Brain microvascular endothelial cell (primary cell): ENCODE measurements around the gene MYMK.

ENCODE experiments used
- DNase-seq: peaks from one replicate; pipeline ENCODE4 v3.0.0-alpha.2; 2020
- H3K27ac ChIP-seq: fragments of 250-450 bp; sonication (Bioruptor Pico); 2 replicates; pipeline ENCODE4 v1.5.1; 2020; ENCODE audit warnings: mild to moderate bottlenecking, moderate library complexity
- H3K27me3 ChIP-seq: fragments of 250-450 bp; sonication (Bioruptor Pico); replicated peaks from 2 replicates; pipeline ENCODE4 v1.5.1; 2020; ENCODE audit warnings: mild to moderate bottlenecking
- H3K36me3 ChIP-seq: fragments of 250-450 bp; sonication (Bioruptor Pico); replicated peaks from 2 replicates; pipeline ENCODE4 v1.5.1; 2020; ENCODE audit warnings: mild to moderate bottlenecking
- H3K4me3 ChIP-seq: 2 replicates; pipeline ENCODE4 v1.5.1; 2011; ENCODE audit warnings: low read depth, mild to moderate bottlenecking, control low read depth, low read length, moderate library complexity
- in situ Hi-C: cut with HindIII; loops from 2 replicates; pipeline ENCODE4 v1.10.0; 2017; ENCODE audit warnings: low sequenced_read_pairs, low pct_ligation_motif_present
- TF ChIP-seq, protein P1 (sequence below): IDR thresholded peaks from 2 replicates; pipeline ENCODE4 v1.5.1; 2011; ENCODE audit warnings: low read depth, mild to moderate bottlenecking, moderate library complexity, low read length, control low read depth, inconsistent platforms; ENCODE audit errors: missing control alignments

MYMK gene

DNA sequence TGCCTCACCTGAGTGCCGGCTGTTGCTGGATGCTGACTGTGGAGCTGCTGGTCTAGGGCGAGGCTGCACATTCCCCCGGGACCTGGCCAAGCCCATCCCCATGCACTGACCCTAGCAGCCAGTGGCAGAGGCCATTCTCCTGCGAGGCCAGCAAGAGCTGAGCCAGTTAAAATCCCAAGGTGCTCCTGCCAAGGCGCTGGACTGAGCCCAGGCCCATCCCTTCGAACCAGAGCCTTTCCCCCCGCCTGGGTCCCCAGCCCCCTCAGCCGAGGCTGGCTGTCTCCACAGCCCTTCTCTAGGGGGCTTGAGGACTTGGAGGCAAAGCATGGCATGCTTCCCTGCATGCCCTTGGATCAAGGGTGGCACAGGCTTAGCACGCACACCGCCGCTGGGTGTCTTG is 11.3 kb upstream of the MYMK start:
- TF ChIP-seq, protein P1, sequence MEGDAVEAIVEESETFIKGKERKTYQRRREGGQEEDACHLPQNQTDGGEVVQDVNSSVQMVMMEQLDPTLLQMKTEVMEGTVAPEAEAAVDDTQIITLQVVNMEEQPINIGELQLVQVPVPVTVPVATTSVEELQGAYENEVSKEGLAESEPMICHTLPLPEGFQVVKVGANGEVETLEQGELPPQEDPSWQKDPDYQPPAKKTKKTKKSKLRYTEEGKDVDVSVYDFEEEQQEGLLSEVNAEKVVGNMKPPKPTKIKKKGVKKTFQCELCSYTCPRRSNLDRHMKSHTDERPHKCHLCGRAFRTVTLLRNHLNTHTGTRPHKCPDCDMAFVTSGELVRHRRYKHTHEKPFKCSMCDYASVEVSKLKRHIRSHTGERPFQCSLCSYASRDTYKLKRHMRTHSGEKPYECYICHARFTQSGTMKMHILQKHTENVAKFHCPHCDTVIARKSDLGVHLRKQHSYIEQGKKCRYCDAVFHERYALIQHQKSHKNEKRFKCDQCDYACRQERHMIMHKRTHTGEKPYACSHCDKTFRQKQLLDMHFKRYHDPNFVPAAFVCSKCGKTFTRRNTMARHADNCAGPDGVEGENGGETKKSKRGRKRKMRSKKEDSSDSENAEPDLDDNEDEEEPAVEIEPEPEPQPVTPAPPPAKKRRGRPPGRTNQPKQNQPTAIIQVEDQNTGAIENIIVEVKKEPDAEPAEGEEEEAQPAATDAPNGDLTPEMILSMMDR = no peak
- H3K36me3 ChIP-seq = no peaks in the 10 kb centered on the region
- in situ Hi-C loops = no loop called here
- no peak overlapping the region for H3K4me3 ChIP-seq
- no peaks in the 10 kb centered on the region for H3K27me3 ChIP-seq
- no peak overlapping the region for H3K27ac ChIP-seq
- DNase-seq = no peak

GRCh38 chr9:133535306-133535877 is 10.6 kb upstream of the MYMK start:
- TF ChIP-seq, protein P1 = no peak
- Histone ChIP-seq H3K36me3 (no peaks in the 10 kb centered on the region), H3K4me3 (no peak overlapping the region), H3K27ac (no peak overlapping the region), H3K27me3 (no peaks in the 10 kb centered on the region)
- no peak for DNase-seq
- in situ Hi-C loops = no loop called here

DNA sequence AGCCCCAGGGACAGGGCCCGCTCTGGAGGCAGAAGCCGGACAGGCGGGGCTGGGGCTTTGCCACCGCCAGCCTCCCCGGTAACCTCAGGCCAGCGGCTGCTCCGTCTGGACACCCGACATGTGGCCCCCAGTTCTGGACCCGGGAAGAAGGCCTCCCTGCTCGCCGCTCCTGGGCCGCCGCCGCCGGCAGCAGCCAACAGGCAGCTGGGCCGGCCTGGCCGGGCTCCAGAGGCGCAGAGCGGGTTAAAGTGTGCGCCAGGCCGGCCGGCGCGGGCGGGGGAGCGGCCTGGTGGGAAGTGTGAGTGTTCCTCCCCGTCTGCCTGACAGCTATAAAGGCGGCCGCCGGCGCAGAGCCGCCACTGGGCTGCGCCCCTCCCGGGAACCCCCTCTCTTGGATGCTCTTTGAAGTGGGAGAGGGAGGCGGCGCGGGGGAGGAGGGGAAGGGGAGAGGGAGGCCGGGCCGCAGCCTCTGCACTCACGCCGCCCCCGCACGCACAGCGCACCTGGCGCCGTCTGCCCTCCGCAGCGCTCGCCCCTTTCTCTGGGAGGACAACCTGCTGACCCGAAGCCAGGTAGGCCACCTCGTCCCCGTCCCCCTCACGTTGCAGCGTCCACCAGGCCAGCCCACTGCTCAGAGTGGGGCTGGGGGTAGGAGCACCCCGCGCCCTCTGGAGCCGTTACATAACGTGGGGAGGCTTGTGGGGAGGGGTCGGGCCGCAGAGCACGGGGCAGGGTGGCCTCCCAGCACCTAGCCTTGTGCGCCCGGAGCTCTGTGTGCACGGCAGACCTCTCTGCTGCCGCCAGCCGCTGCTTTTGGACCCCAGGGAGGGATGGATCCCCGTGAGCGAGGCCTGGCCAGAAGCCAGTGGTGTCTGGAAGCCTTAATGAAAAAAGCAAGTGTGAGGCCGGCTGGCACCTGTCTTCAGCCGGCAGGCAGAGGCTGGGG is 9.9 kb upstream of the MYMK start, which contains the start of gene ADAMTSL2:
TSS of gene ADAMTSL2 (plus strand) at position 359 of the 946 bp plus-strand sequence. CDS start 2,009 bp downstream, outside the sequence.
- Histone ChIP-seq H3K27ac (no peak within 1 kb of the TSS), H3K4me3 (no peak within 1 kb of the TSS), H3K36me3 (no peaks in the 10 kb centered on the region), H3K27me3 (no peaks in the 10 kb centered on the region)
- no peak for DNase-seq
- TF ChIP-seq, protein P1 = no peak
- in situ Hi-C loops = no loop called here

DNA sequence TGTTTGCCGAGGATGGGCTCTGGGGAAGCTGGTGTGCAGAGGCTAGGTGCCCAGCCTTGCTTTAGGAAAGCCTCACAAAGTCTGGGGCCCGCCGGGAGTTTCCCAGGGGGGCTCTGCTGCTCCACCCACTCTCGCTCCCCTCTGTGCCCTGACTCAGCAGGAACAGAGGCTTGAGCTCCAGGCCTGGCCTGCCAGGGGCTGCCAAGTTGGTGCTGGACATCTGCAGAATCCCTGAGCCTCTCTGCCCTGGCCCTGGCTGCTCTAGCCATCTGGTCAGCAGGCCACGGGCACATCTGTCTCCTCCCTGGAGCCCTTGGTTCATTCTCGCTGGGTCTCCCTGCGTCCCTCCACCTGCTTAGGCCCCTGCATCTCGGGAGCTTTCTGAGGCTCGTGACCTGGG is 9.1 kb upstream of the MYMK start:
- in situ Hi-C loops = no loop called here
- H3K27me3 ChIP-seq = peaks cover 6% of the 10 kb centered on the region
- H3K4me3 ChIP-seq = no peak overlapping the region
- no peaks in the 10 kb centered on the region for H3K36me3 ChIP-seq
- TF ChIP-seq, protein P1 = no peak
- DNase-seq = no peak
- no peak overlapping the region for H3K27ac ChIP-seq

DNA sequence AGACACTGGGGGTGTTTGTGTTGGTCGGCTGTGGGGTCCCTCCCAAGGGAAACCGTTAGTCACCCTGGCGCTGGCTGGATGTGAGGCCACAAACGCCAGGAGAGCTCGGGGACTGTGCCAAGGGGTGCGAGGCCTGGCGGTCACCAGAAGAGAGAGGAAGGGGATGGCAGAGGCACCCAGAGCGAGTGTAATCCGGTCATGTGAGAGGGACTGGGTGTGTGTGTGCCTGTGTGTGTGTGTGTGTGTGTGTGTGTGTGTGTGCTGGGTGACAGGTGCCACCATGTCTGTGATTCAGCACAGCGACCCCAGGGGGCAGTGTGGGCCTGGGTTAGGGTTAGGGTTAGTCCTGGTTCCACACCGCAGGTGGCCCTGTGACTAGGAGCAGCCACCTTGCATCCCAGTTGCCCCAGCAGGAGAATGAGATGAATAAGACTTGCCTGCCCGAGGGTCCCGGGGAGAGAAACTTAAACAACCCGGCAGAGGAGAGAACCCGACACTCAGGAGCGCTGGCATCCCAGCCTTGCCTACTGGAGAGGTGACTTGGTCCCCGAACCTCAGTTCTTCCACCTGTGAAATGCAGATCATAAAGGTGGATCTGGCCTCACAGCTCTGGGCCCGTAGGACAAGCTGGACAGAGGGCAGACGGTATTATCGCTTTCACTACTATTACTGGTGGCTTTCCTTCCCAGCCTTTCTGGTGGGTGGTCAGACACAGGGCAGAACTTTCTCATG is 8.3 kb upstream of the MYMK start:
- TF ChIP-seq, protein P1 = peak; percentile 71
- in situ Hi-C loops = no loop called here
- H3K4me3 ChIP-seq = no peak overlapping the region
- H3K36me3 ChIP-seq = no peaks in the 10 kb centered on the region
- H3K27me3 ChIP-seq = peaks cover 12% of the 10 kb centered on the region
- H3K27ac ChIP-seq = no peak overlapping the region
- peak; percentile 40 for DNase-seq
